Measurements from ENCODE around the gene LIG4.

LIG4 gene

DNA sequence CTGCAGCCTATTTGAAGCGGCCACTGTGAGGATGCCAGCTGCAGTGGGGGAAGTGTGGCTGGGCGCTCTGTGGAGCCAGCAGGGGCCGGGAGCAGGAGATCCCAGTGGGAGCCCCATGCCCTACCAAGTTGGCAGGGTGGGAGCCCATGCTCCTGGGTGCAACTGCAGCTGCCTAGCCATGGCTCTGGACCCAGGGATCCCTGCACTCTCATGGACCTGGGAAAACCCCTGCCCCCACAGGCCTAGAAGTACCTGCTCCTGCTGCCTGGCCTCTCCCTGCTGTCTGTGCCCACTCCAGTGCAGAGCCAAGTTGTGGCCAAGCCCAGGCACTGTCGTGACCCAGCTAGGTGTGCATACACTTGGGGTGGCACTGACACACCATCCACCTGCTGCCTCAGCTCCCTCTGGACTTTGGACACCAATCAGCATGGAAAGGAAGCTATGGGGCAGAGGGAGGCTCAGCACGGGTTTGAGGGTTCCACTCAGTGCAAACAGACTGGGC lies 20.9 kb downstream of the LIG4 start:
- DNase-seq (ENCODE audit: low spot score) = no peak

DNA sequence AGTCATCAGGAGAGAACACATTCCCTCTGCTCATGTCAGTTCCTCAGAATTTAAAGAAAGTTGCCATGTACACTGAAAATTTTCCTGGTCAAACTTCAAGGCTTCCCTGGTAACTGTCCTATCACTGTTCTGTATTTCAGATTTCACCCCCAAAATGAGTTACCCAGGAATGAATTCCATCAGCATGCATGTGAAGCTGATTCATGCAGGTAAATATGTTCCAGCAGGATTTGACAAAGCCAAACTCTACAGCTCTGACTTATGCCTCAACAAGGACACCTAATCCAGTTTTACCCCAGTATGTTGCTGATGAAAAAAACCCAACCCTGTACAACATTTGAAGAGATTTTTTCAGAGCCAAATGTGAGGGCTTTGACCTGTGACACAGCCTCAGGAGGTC lies 21.5 kb downstream of the LIG4 start:
- DNase-seq (ENCODE audit: low spot score) = no peak

DNA sequence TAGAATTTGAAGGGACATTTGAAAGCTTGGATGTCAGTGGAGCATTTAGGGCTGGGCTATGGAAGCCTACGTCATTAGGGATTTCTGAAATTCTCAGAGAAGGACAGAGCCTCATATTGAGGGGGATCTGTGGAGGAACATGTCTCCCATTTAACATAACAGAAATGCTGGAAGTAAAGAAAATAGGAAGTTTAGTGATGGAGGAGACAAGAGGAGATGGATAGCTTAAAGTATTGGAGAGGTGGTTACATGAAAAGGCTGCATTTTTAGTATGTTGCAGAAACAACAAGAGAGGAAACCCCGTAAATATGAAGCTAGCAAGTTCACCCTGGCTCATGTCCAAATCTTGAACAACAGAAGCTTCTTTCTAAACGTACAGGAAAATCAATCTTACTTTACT lies 24.4 kb downstream of the LIG4 start:
- DNase-seq (ENCODE audit: low spot score) = no peak

DNA sequence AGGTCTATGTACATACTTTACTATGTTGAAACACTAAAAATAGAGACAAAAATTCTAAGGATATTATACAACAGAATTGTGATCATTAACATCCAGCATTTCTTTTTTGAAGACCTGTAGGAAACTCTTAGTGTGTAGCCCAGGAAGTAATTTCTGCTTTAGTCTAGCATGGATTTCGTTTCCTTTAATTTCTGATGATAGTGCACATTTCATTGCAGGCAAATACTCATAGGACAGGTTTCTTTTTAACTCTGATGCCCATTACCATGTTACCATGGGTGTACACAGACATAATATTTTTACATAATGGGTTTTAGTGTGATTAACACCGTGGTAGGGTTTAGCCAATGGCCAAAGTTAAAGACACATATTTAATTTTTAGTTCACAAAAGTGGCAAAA lies 27.1 kb downstream of the LIG4 start:
- DNase-seq (ENCODE audit: low spot score) = no peak

DNA sequence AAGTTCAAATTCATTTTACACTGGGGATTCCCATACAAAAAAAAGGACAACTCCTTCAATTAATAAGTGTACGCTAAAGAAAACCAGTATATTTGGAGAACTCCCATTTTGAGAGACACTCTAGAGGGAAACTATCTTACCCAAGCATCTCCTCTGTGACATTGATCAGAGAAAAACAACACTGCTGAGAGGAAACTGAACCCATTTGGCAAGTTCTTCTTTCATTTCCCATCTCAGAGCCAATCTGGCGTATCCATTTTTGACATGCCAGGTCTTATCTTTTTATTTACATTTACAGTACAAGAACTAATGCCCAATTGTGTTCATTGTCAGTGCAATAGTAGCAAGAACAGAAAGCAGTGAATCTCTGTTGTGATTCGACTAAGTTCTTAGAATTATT lies 30.1 kb downstream of the LIG4 start:
- DNase-seq (ENCODE audit: low spot score) = no peak

DNA sequence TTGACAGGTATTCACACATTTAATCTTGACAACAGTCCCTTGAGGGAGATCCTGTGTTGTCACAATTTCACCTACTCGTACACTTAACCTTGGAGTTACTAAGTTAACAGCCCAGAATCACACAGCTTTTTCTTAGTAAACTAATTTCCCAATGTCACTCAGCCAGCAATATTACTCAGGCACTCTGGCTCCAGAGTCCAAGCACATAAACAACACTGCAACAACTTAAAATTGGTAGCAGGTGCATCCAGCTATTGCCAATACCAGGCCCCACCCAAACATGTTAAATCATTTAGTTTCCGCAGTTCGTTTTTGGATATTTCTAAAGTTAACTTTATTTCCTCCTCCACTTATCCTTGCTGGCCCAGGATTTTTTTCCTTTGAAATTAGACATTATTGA lies 32.7 kb downstream of the LIG4 start:
- no peak for DNase-seq (ENCODE audit: low spot score)

DNA sequence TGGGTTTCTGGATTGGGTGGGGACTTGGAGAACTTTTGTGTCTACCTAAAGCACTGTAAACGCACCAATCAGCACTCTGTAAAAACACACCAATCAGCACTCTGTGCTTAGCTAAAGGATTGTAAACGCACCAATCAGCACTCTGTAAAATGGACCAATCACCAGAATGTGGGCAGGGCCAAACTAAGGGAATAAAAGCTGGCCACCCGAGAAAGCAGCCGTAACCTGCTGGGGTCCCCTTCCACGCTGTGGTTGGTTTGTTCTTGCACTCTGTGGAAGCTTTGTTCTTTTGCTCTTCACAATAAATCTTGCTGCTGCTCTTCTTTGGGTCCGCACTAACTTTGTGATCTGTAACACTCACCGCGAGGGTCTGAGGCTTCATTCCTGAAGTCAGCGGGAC lies 37.3 kb downstream of the LIG4 start:
- DNase-seq (ENCODE audit: low spot score) = no peak

DNA sequence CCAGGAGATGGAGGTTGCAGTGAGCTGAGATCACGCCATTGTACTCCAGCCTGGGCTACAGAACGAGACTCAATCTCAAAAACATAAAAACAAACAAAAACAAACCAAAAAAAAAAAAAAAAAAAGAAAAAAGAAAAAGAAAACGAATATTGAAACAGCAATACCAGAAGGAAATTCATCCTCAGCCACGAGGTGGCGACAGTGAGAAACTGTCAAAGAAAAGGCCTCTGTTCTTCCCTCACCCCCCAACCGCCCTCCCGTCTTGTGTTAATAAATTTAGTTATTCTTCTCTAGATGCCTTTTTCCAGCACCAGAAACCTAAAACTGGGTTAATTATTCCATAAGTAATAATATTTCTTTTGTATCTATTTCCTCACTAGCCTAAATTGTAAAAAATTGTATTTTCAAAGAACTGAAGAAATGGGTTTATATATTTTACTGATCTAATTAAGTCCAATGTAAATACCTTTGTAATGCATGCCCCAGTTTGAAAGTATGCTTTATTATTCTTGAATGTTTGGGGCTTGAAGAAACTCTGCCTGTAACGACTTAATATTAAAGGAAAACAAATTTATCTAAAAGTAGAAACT lies 38.6 kb downstream of the LIG4 start:
- peak; percentile 29 for DNase-seq (ENCODE audit: low spot score)

DNA sequence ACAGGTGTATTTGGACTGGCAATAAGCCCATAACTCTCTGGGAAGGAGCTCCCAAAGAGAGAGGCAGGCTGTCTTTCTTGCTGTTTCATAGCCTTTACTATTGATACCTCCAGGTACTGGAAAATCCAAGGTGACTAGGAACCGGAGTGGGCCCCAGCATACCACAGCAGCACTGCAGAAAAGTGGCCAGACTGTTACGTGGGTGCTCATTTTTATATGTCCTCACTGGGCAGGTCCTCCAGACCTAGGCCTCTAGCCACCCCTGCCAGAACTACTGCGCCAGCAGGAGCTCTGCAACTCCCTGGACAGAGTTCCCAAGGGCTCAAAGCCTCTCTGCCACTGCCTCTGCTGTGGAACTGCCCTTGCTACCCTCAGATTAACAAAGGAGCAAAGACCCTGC lies 46.4 kb downstream of the LIG4 start:
- DNase-seq (ENCODE audit: low spot score) = no peak

DNA sequence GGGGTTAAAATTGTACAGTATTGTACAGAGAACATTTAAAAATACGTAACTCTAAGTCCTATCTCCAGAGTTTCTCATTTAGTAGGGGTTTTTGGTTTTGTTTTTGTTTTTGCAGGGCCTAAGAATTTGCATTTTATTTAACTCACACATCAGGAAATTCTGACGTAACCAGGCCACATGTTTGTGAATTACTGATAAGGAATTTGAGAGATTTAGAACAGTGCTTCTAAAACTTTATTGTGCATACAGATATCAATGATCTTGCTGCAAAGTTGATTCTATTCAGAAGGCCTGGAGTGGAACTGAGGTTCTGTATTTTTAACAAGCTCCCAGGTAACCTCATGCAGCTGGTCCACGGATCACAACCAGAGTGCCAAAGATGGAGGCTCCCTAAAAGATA lies 49.3 kb downstream of the LIG4 start:
- DNase-seq (ENCODE audit: low spot score) = no peak

DNA sequence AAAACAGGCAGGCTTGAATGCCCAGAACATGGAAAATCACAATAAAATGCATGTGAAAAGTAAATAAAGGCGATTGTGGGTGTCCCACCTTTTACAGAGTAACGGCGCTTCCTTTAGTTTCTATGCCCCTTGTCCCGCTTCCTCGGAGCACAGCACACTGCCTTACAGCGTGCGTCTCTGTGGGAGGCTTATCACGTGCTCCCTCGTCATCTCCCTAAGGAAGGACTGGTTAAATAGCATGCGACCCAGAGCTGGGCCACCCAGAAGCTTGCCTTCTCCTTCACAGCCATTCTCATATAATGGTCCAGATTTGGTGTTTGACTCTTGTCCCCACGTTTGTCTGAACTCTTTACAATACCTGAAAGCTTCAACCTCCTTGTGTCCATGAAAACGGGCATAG lies 56.6 kb downstream of the LIG4 start:
- DNase-seq (ENCODE audit: low spot score) = no peak
